PFSK-1 (cell line): ENCODE data around the gene EVA1A.

Experiments
- FOXP2 ChIP-seq: optimal IDR thresholded peaks from 2 replicates; pipeline ENCODE3; 2011; ENCODE audit warnings: borderline replicate concordance, control low read depth, inconsistent platforms; ENCODE audit not compliant: insufficient read depth; ENCODE audit errors: extremely low read length, extremely low read depth
- POLR2AphosphoS5 ChIP-seq: IDR thresholded peaks from 2 replicates; pipeline ENCODE4 v1.6.1; 2012; ENCODE audit warnings: low read depth, mild to moderate bottlenecking, control low read depth, low read length, moderate library complexity
- SIN3A ChIP-seq: IDR thresholded peaks from 2 replicates; pipeline ENCODE4 v1.6.1; 2012; ENCODE audit warnings: mild to moderate bottlenecking, low read length, moderate library complexity, borderline replicate concordance; ENCODE audit not compliant: insufficient read depth
- TAF1 ChIP-seq: IDR thresholded peaks from 2 replicates; pipeline ENCODE4 v1.6.1; 2012; ENCODE audit warnings: low read length, control low read depth, borderline replicate concordance; ENCODE audit not compliant: insufficient read depth
- TF ChIP-seq, protein P1 (sequence below), 2 experiments: IDR thresholded peaks; 2 replicates each; pipeline versions ENCODE4 v1.6.1 to v1.8.0; 2011 to 2012; ENCODE audit warnings: low read depth in 2 of 2, low read length in 2 of 2, control low read depth in 1 of 2, inconsistent platforms in 1 of 2, mild to moderate bottlenecking in 1 of 2, moderate library complexity in 1 of 2; ENCODE audit not compliant: insufficient read depth in 1 of 2

DNA sequence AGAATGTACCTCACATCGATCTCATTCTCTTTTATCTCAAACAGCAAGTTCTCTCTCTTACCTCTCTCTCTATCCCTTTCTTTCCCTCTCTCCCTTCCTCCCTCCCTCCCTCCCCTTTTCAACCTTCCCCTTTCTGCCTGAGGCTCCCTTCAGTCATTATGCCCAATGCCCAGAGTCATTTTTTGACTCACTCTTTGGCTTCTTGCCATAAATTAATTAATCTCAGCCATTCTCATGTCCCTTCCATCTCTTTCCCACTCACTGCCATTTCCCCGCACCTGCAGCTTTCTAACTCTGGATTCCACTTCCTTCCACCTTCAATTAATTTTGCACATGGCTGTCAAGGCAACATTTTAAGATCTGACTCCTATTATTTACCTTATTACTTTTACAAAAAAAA, 60.1 kb downstream of the EVA1A start:
- TF ChIP-seq SIN3A (peak; percentile 72; the same call in 1 of the 2 replicates), TAF1 (no peak), POLR2AphosphoS5 (0 out of 2 replicates have a peak, but pooled peaks have one; percentile 29), FOXP2 (no peak)
- TF ChIP-seq, protein P1, sequence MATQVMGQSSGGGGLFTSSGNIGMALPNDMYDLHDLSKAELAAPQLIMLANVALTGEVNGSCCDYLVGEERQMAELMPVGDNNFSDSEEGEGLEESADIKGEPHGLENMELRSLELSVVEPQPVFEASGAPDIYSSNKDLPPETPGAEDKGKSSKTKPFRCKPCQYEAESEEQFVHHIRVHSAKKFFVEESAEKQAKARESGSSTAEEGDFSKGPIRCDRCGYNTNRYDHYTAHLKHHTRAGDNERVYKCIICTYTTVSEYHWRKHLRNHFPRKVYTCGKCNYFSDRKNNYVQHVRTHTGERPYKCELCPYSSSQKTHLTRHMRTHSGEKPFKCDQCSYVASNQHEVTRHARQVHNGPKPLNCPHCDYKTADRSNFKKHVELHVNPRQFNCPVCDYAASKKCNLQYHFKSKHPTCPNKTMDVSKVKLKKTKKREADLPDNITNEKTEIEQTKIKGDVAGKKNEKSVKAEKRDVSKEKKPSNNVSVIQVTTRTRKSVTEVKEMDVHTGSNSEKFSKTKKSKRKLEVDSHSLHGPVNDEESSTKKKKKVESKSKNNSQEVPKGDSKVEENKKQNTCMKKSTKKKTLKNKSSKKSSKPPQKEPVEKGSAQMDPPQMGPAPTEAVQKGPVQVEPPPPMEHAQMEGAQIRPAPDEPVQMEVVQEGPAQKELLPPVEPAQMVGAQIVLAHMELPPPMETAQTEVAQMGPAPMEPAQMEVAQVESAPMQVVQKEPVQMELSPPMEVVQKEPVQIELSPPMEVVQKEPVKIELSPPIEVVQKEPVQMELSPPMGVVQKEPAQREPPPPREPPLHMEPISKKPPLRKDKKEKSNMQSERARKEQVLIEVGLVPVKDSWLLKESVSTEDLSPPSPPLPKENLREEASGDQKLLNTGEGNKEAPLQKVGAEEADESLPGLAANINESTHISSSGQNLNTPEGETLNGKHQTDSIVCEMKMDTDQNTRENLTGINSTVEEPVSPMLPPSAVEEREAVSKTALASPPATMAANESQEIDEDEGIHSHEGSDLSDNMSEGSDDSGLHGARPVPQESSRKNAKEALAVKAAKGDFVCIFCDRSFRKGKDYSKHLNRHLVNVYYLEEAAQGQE (IDR thresholded peaks at IDR 0.05; ENCODE audit: insufficient read depth in 1 of 2, low read depth in 2 of 2, low read length in 2 of 2), result 0 out of 4 replicates have a peak, but pooled peaks of 1 of the 2 experiments have one; percentile 38
